ENCODE measurements around the gene GRB14. TPM values are rescaled to one million over a fixed set of nuclear protein-coding genes. Genes with fewer than 3 reads are reported as not detected.

GRB14 gene
- total RNA-seq, 1 donor from 2014 or later, result 1.8 TPM

- H3K27me3 ChIP-seq (ENCODE audit: control insufficient read depth, insufficient read depth, low read length), result no peaks in the 10 kb centered on the region
- H3K4me3 ChIP-seq (ENCODE audit: low read depth, low read length), result no peak overlapping the region
- FAIRE-seq (no peak), DNase-seq (ENCODE audit: low read depth) (no peak)
- no peak for TF ChIP-seq CTCF (IDR thresholded peaks at IDR 0.05; ENCODE audit: insufficient read depth, low read length, severe bottlenecking)
- H3K36me3 ChIP-seq (ENCODE audit: control insufficient read depth, insufficient read depth, low read length), result no peaks in the 10 kb centered on the region
These were observed 59.3 kb downstream of the GRB14 start for GRCh38 chr2:164561991-164562390.

GRCh38 chr2:164561416-164561815 lies 59.9 kb downstream of the GRB14 start:
- no peak overlapping the region for H3K4me3 ChIP-seq (ENCODE audit: low read depth, low read length)
- TF ChIP-seq CTCF (IDR thresholded peaks at IDR 0.05; ENCODE audit: insufficient read depth, low read length, severe bottlenecking), result no peak
- no peaks in the 10 kb centered on the region for H3K27me3 ChIP-seq (ENCODE audit: control insufficient read depth, insufficient read depth, low read length)
- FAIRE-seq (peak; percentile 18), DNase-seq (ENCODE audit: low read depth) (no peak)
- H3K36me3 ChIP-seq (ENCODE audit: control insufficient read depth, insufficient read depth, low read length), result no peaks in the 10 kb centered on the region

- no peak for TF ChIP-seq CTCF (IDR thresholded peaks at IDR 0.05; ENCODE audit: insufficient read depth, low read length, severe bottlenecking)
- FAIRE-seq, result no peak
These were observed 60.4 kb downstream of the GRB14 start for GRCh38 chr2:164560902-164561301.

GRCh38 chr2:164560181-164560792 lies 61.0 kb downstream of the GRB14 start:
- Histone ChIP-seq H3K36me3 (ENCODE audit: control insufficient read depth, insufficient read depth, low read length) (no peaks in the 10 kb centered on the region), H3K27me3 (ENCODE audit: control insufficient read depth, insufficient read depth, low read length) (no peaks in the 10 kb centered on the region), H3K4me3 (ENCODE audit: low read depth, low read length) (no peak overlapping the region)
- FAIRE-seq, result no peak
- TF ChIP-seq CTCF (IDR thresholded peaks at IDR 0.05; ENCODE audit: insufficient read depth, low read length, severe bottlenecking), result peak; percentile 46
- peak; percentile 34 for DNase-seq (ENCODE audit: low read depth)

More at GRCh38 chr2:164560902-164561301, 60.4 kb downstream of the GRB14 start:
- Histone ChIP-seq H3K4me3 (ENCODE audit: low read depth, low read length) (no peak overlapping the region), H3K27me3 (ENCODE audit: control insufficient read depth, insufficient read depth, low read length) (no peaks in the 10 kb centered on the region), H3K36me3 (ENCODE audit: control insufficient read depth, insufficient read depth, low read length) (no peaks in the 10 kb centered on the region)
- DNase-seq (ENCODE audit: low read depth), result no peak

- TF ChIP-seq CTCF (IDR thresholded peaks at IDR 0.05; ENCODE audit: insufficient read depth, low read length, severe bottlenecking), result no peak
- no peak for FAIRE-seq
- no peak for DNase-seq (ENCODE audit: low read depth)
- H3K36me3 ChIP-seq (ENCODE audit: control insufficient read depth, insufficient read depth, low read length), result no peaks in the 10 kb centered on the region
- no peaks in the 10 kb centered on the region for H3K27me3 ChIP-seq (ENCODE audit: control insufficient read depth, insufficient read depth, low read length)
- no peak overlapping the region for H3K4me3 ChIP-seq (ENCODE audit: low read depth, low read length)
These were observed 62.8 kb downstream of the GRB14 start for GRCh38 chr2:164558450-164558849.

- H3K27me3 ChIP-seq (ENCODE audit: control insufficient read depth, insufficient read depth, low read length), result no peaks in the 10 kb centered on the region
- H3K36me3 ChIP-seq (ENCODE audit: control insufficient read depth, insufficient read depth, low read length), result no peaks in the 10 kb centered on the region
- no peak for TF ChIP-seq CTCF (IDR thresholded peaks at IDR 0.05; ENCODE audit: insufficient read depth, low read length, severe bottlenecking)
- DNase-seq (ENCODE audit: low read depth) (no peak), FAIRE-seq (no peak)
- H3K4me3 ChIP-seq (ENCODE audit: low read depth, low read length), result no peak overlapping the region
These were observed 66.8 kb downstream of the GRB14 start for GRCh38 chr2:164554487-164554886.
